H1 (cell line): ENCODE results near the gene VWA3B. TPM values are rescaled to one million over a fixed set of nuclear protein-coding genes. Genes with fewer than 3 reads are reported as not detected.

ENCODE experiments used
- CTCF ChIA-PET: fragments of 300-600 bp; sonication (Branson Sonifier 250); formaldehyde crosslinking; loops from one replicate; lab custom pipeline; 2021; ENCODE audit not compliant: partially characterized antibody; lab: Charles Lee
- POLR2A ChIA-PET: fragments of 300-600 bp; sonication (Branson Sonifier 250); formaldehyde crosslinking; loops from one replicate; lab custom pipeline; 2021; ENCODE audit warnings: inconsistent platforms; ENCODE audit not compliant: partially characterized antibody; lab: Charles Lee
- DNase-seq, 2 experiments: peaks; one replicate each; pipeline versions ENCODE4 v3.0.0 to v3.0.0-alpha.2; 2010 to 2022; ENCODE audit warnings: low spot score in 2 of 2, low read depth in 1 of 2, mixed read lengths in 1 of 2
- FAIRE-seq: peaks from 2 replicates; lab custom pipeline; 2011; peaks lifted over from hg19 to GRCh38; lab: Jason Lieb, UNC
- H2AFZ ChIP-seq: 2 replicates; pipeline ENCODE4 v1.8.1; 2012; ENCODE audit warnings: low read length, inconsistent platforms
- H2AK5ac ChIP-seq: 2 replicates; pipeline ENCODE4 v1.6.1; 2013; ENCODE audit warnings: low read depth, low read length
- H2BK120ac ChIP-seq: replicated peaks from 2 replicates; pipeline ENCODE3; 2013; ENCODE audit warnings: low read depth, low read length, inconsistent platforms
- H2BK12ac ChIP-seq: 2 replicates; pipeline ENCODE4 v1.6.1; 2013; ENCODE audit warnings: low read depth, low read length
- H2BK15ac ChIP-seq: 2 replicates; pipeline ENCODE4 v1.6.1; 2013; ENCODE audit warnings: low read length
- H2BK20ac ChIP-seq: 2 replicates; pipeline ENCODE4 v1.6.1; 2013; ENCODE audit warnings: low read length
- H2BK5ac ChIP-seq: 2 replicates; pipeline ENCODE4 v1.6.1; 2013; ENCODE audit warnings: low read depth, low read length
- H3K14ac ChIP-seq: 2 replicates; pipeline ENCODE4 v1.6.1; 2013; ENCODE audit warnings: inconsistent platforms; ENCODE audit not compliant: insufficient read length
- H3K18ac ChIP-seq: 2 replicates; pipeline ENCODE4 v1.6.1; 2013; ENCODE audit warnings: low read length; ENCODE audit errors: extremely low read depth
- H3K23ac ChIP-seq: 2 replicates; pipeline ENCODE4 v1.6.1; 2013; ENCODE audit warnings: inconsistent platforms; ENCODE audit not compliant: insufficient read length
- H3K23me2 ChIP-seq: 2 replicates; pipeline ENCODE4 v1.6.1; 2013; ENCODE audit warnings: low read depth, low read length
- H3K27ac ChIP-seq: 2 replicates; pipeline ENCODE4 v1.6.1; 2011; ENCODE audit warnings: low read depth, low read length, inconsistent platforms
- H3K27me3 ChIP-seq, 4 experiments: replicated peaks in 1 of 4; 1 replicate in 1 of 4; 2 replicates in 3 of 4; pipeline versions ENCODE4 v1.6.1 to v1.8.1; 2011 to 2013; ENCODE audit warnings: low read length in 3 of 4, mild to moderate bottlenecking in 3 of 4, inconsistent platforms in 2 of 4, mixed read lengths in 2 of 4, moderate library complexity in 1 of 4; ENCODE audit not compliant: control insufficient read depth in 3 of 4, insufficient read depth in 3 of 4; ENCODE audit errors: extremely low read depth in 1 of 4
- H3K36me3 ChIP-seq, 4 experiments: 2 replicates each; pipeline versions ENCODE4 v1.6.1 to v1.8.1; 2011 to 2013; ENCODE audit warnings: mild to moderate bottlenecking in 4 of 4, low read length in 3 of 4, moderate library complexity in 2 of 4, control low read depth in 1 of 4, inconsistent platforms in 1 of 4; ENCODE audit not compliant: insufficient read depth in 4 of 4, control insufficient read depth in 2 of 4
- H3K4ac ChIP-seq: replicated peaks from 2 replicates; pipeline ENCODE3; 2013; ENCODE audit warnings: low read length, low read depth, mixed read lengths, inconsistent platforms; ENCODE audit not compliant: insufficient read length
- H3K4me1 ChIP-seq, 4 experiments: replicated peaks in 1 of 4; 1 replicate in 1 of 4; 2 replicates in 3 of 4; pipeline versions ENCODE4 v1.6.1 to v1.8.1; 2011 to 2013; ENCODE audit warnings: low read length in 3 of 4, inconsistent platforms in 2 of 4, mixed read lengths in 1 of 4; ENCODE audit not compliant: insufficient read depth in 4 of 4, control insufficient read depth in 3 of 4
- H3K4me2 ChIP-seq, 2 experiments: 2 replicates each; pipeline versions ENCODE4 v1.6.1 to v1.8.1; 2011 to 2013; ENCODE audit warnings: low read depth in 2 of 2, low read length in 2 of 2, control low read depth in 1 of 2, inconsistent platforms in 1 of 2, mild to moderate bottlenecking in 1 of 2; ENCODE audit not compliant: insufficient read depth in 1 of 2
- H3K4me3 ChIP-seq, 4 experiments: fragments of 200-600, 300-600 bp in 1 of 4; sonication (generic), shearing (Covaris generic), sonication (Bioruptor Twin) in 1 of 4; 2 replicates each; pipeline versions ENCODE4 v1.5.1 to v1.8.1; 2011 to 2016; ENCODE audit warnings: low read length in 4 of 4, low read depth in 3 of 4, control low read depth in 2 of 4, inconsistent platforms in 2 of 4, mild to moderate bottlenecking in 2 of 4, mixed read lengths in 1 of 4, moderate library complexity in 1 of 4; ENCODE audit not compliant: insufficient read depth in 2 of 4; ENCODE audit errors: extremely low read depth in 1 of 4
- H3K56ac ChIP-seq: replicated peaks from 2 replicates; pipeline ENCODE3; 2013; ENCODE audit warnings: low read depth, mild to moderate bottlenecking, mixed read lengths, low read length, inconsistent platforms; ENCODE audit not compliant: insufficient read length
- H3K79me1 ChIP-seq: 2 replicates; pipeline ENCODE4 v1.6.1; 2013; ENCODE audit warnings: low read depth, low read length, control low read depth
- H3K79me2 ChIP-seq, 2 experiments: 2 replicates each; pipeline versions ENCODE4 v1.6.1 to v1.8.1; 2012 to 2013; ENCODE audit warnings: low read length in 2 of 2, mild to moderate bottlenecking in 2 of 2, inconsistent platforms in 1 of 2; ENCODE audit not compliant: insufficient read depth in 2 of 2, control insufficient read depth in 1 of 2
- H3K9ac ChIP-seq, 4 experiments: replicated peaks in 1 of 4; 1 replicate in 1 of 4; 2 replicates in 3 of 4; pipeline versions ENCODE4 v1.6.1 to v1.8.1; 2011 to 2013; ENCODE audit warnings: low read depth in 3 of 4, low read length in 3 of 4, control low read depth in 2 of 4, mild to moderate bottlenecking in 2 of 4, moderate library complexity in 2 of 4, inconsistent platforms in 1 of 4; ENCODE audit errors: extremely low read depth in 1 of 4
- H3K9me3 ChIP-seq, 2 experiments: 2 replicates each; pipeline versions ENCODE4 v1.6.1 to v1.8.1; 2012 to 2013; ENCODE audit warnings: mild to moderate bottlenecking in 2 of 2, moderate library complexity in 2 of 2, control low read depth in 1 of 2, inconsistent platforms in 1 of 2, low read depth in 1 of 2, low read length in 1 of 2, mixed read lengths in 1 of 2; ENCODE audit not compliant: insufficient read depth in 2 of 2
- H4K20me1 ChIP-seq, 2 experiments: replicated peaks in 1 of 2; 2 replicates each; pipeline versions ENCODE3 to v1.8.1; 2011 to 2013; ENCODE audit warnings: inconsistent platforms in 2 of 2, low read length in 2 of 2, mild to moderate bottlenecking in 1 of 2; ENCODE audit not compliant: insufficient read depth in 2 of 2, control insufficient read depth in 1 of 2
- H4K5ac ChIP-seq: 2 replicates; pipeline ENCODE4 v1.6.1; 2013; ENCODE audit warnings: low read length, low read depth, mixed read lengths, inconsistent platforms; ENCODE audit not compliant: insufficient read length
- H4K8ac ChIP-seq: 2 replicates; pipeline ENCODE4 v1.8.0; 2013; ENCODE audit warnings: mild to moderate bottlenecking, moderate library complexity, low read length, inconsistent platforms; ENCODE audit not compliant: insufficient read depth; ENCODE audit errors: extremely low read depth
- H4K91ac ChIP-seq: replicated peaks from 2 replicates; pipeline ENCODE3; 2013; ENCODE audit warnings: low read length, mixed read lengths, inconsistent platforms; ENCODE audit not compliant: insufficient read length
- JUND ChIP-seq: IDR thresholded peaks from 2 replicates; pipeline ENCODE4 v1.6.1; 2011; ENCODE audit warnings: mild to moderate bottlenecking, improper control_type of control experiment, low read length
- RAD21 ChIP-seq, 2 experiments: IDR thresholded peaks in 1 of 2; conservative IDR thresholded peaks in 1 of 2; 2 replicates each; pipeline ENCODE4 v1.6.1; 2011; ENCODE audit warnings: low read depth in 2 of 2, low read length in 2 of 2, improper control_type of control experiment in 1 of 2, inconsistent platforms in 1 of 2, mild to moderate bottlenecking in 1 of 2, moderate library complexity in 1 of 2
- RFX5 ChIP-seq: IDR thresholded peaks from 2 replicates; pipeline ENCODE4 v1.6.1; 2011; ENCODE audit warnings: low read depth, low read length, improper control_type of control experiment, borderline replicate concordance
- SP2 ChIP-seq: IDR thresholded peaks from 2 replicates; pipeline ENCODE4 v1.6.1; 2012; ENCODE audit warnings: mild to moderate bottlenecking, low read length, inconsistent platforms
- SP4 ChIP-seq: IDR thresholded peaks from 2 replicates; pipeline ENCODE4 v1.6.1; 2012; ENCODE audit warnings: low read length, inconsistent platforms
- SUZ12 ChIP-seq: fragments of 200-600 bp; sonication (generic); IDR thresholded peaks from 2 replicates; pipeline ENCODE4 v1.6.1; 2012; ENCODE audit warnings: mild to moderate bottlenecking, inconsistent platforms, low read length, moderate library complexity, mixed read lengths
- YY1 ChIP-seq: IDR thresholded peaks from 2 replicates; pipeline ENCODE4 v1.6.1; 2011; ENCODE audit warnings: low read depth, mild to moderate bottlenecking, low read length
- ZNF274 ChIP-seq: IDR thresholded peaks from 2 replicates; pipeline ENCODE4 v1.7.0; 2012; ENCODE audit warnings: low read length, borderline replicate concordance; ENCODE audit errors: extremely low read depth
- WGBS, 2 experiments: shearing (Covaris generic) in 1 of 2; methylation state at CpG; one replicate each; pipeline versions ENCODE4 v1.1.6 to v1.1.7; 2013 to 2015; ENCODE audit warnings: low lambda C conversion rate in 2 of 2, mixed read lengths in 2 of 2, inconsistent platforms in 1 of 2, low coverage in 1 of 2, missing lambda C conversion rate in 1 of 2; ENCODE audit not compliant: insufficient replicate concordance in 2 of 2, insufficient coverage in 1 of 2, insufficient read length in 1 of 2; ENCODE audit errors: extremely low coverage in 1 of 2, missing lambda C conversion rate in 1 of 2; 5-methylcytosine and 5-hydroxymethylcytosine counted together
- polyA plus RNA-seq, 7 experiments: library from polyadenylated mRNA; depleted of rRNA in 3 of 7; stranded (reverse) in 5 of 7; unstranded in 2 of 7; fragments of >200 nt in 5 of 7; fragments of 200-250 nt in 2 of 7; gene quantifications; 1 replicate in 5 of 7; 2 replicates in 1 of 7; 4 replicates in 1 of 7; pipeline versions ENCODE4 v1.2.1 to v1.2.3, GENCODE V29; 2011 to 2013; ENCODE audit warnings: missing spikeins in 2 of 7, mixed read lengths in 2 of 7
- total RNA-seq: library from RNA; stranded (reverse); fragmentation: NEBNext Ultra II Directional; extraction: Animal tissue kit (Norgen Biotek cat#: 25700); gene quantifications from 2 replicates; pipeline ENCODE4 v1.2.1, GENCODE V29; 2021
- TF ChIP-seq, protein P1 (sequence below), 3 experiments: IDR thresholded peaks; 1 replicate in 2 of 3; 2 replicates in 1 of 3; pipeline versions ENCODE4 v1.5.1 to v1.6.1; 2011; ENCODE audit warnings: low read length in 3 of 3, mild to moderate bottlenecking in 3 of 3, inconsistent platforms in 2 of 3, low read depth in 1 of 3, moderate library complexity in 1 of 3; ENCODE audit not compliant: insufficient read depth in 1 of 3; ENCODE audit errors: control extremely low read depth in 1 of 3
- TF ChIP-seq, protein P2 (sequence below): IDR thresholded peaks from 2 replicates; pipeline ENCODE4 v1.6.1; 2011; ENCODE audit warnings: low read length, improper control_type of control experiment

The VWA3B gene
- total and polyA plus RNA-seq, 2 of the 8 experiments (the other 6 are each of a cell fraction or from before 2014, with no cell fraction given): not detected

DNA sequence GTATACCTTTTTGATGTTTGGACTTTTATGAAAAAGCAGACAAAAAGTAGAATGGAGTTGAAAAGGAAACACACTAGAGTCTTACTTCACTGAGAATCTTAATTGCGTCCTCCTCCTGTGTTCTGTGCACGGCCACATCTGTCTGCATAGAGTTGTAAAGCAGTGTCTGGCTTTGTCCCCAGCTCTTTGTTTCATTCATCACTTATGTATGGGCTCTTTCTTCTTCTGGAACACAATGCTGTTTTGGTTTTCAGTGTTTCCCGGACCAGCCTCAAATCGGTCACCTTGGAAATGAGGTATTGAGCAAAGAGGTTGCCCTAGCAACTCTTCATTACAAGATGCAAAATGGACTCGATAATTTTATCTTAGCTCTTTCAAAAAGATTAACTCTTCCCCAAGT lies 155.0 kb downstream of the VWA3B start:
- Histone ChIP-seq H2BK12ac (no peak overlapping the region), H4K8ac (no peak overlapping the region), H2AFZ (no peak overlapping the region), H3K9ac (no peak overlapping the region), H4K91ac (no peak overlapping the region), H3K27ac (no peak overlapping the region), H3K23me2 (no peaks in the 10 kb centered on the region), H3K56ac (no peak overlapping the region), H3K9me3 (no peaks in the 10 kb centered on the region), H3K23ac (no peak overlapping the region), H2BK15ac (no peak overlapping the region), H3K79me2 (no peaks in the 10 kb centered on the region), H3K36me3 (no peaks in the 10 kb centered on the region), H3K4me3 (no peak overlapping the region), H3K4me1 (no peaks in the 10 kb centered on the region), H3K14ac (no peak overlapping the region), H4K5ac (no peak overlapping the region), H2BK20ac (no peak overlapping the region), H2AK5ac (no peak overlapping the region), H3K18ac (no peak overlapping the region), H3K27me3 (no peaks in the 10 kb centered on the region), H2BK120ac (no peak overlapping the region), H2BK5ac (no peak overlapping the region), H3K4me2 (no peak overlapping the region), H3K4ac (no peak overlapping the region), H4K20me1 (no peaks in the 10 kb centered on the region), H3K79me1 (no peaks in the 10 kb centered on the region)
- POLR2A ChIA-PET: no interaction called here
- no peak for DNase-seq
- CTCF ChIA-PET: interaction anchor here (0.9 to 1.5 kb wide), 5 partner anchors 10 to 435 kb away, joined by 3 to 9 read pairs (median 4); no protein-coding TSS in a partner anchor
- no peak for FAIRE-seq
- whole genome bisulfite sequencing, 2 experiments: 94% methylated on average over 5 of the region's 5 CpGs; no CpG with 5 or more reads in 1 of the 2 experiments
- TF ChIP-seq SP2: no peak
- no peak for TF ChIP-seq YY1
- TF ChIP-seq, protein P1, sequence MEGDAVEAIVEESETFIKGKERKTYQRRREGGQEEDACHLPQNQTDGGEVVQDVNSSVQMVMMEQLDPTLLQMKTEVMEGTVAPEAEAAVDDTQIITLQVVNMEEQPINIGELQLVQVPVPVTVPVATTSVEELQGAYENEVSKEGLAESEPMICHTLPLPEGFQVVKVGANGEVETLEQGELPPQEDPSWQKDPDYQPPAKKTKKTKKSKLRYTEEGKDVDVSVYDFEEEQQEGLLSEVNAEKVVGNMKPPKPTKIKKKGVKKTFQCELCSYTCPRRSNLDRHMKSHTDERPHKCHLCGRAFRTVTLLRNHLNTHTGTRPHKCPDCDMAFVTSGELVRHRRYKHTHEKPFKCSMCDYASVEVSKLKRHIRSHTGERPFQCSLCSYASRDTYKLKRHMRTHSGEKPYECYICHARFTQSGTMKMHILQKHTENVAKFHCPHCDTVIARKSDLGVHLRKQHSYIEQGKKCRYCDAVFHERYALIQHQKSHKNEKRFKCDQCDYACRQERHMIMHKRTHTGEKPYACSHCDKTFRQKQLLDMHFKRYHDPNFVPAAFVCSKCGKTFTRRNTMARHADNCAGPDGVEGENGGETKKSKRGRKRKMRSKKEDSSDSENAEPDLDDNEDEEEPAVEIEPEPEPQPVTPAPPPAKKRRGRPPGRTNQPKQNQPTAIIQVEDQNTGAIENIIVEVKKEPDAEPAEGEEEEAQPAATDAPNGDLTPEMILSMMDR (IDR thresholded peaks at IDR 0.05; ENCODE audit: control extremely low read depth in 1 of 3, insufficient read depth in 1 of 3, low read depth in 1 of 3, low read length in 3 of 3): no peak
- no peak for TF ChIP-seq SUZ12
- TF ChIP-seq SP4: no peak
- no peak for TF ChIP-seq ZNF274
- TF ChIP-seq JUND: no peak
- no peak for TF ChIP-seq RFX5
- no peak for TF ChIP-seq RAD21 (IDR thresholded peaks at IDR 0.05 in 1 of 2, conservative IDR thresholded peaks at IDR 0.05 in 1 of 2; ENCODE audit: low read depth in 2 of 2, low read length in 2 of 2)
- TF ChIP-seq, protein P2, sequence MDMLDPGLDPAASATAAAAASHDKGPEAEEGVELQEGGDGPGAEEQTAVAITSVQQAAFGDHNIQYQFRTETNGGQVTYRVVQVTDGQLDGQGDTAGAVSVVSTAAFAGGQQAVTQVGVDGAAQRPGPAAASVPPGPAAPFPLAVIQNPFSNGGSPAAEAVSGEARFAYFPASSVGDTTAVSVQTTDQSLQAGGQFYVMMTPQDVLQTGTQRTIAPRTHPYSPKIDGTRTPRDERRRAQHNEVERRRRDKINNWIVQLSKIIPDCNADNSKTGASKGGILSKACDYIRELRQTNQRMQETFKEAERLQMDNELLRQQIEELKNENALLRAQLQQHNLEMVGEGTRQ: no peak
